Upper lobe of left lung (tissue), 6 donors: Measurements from ENCODE around the gene FOXN3. TPM values are rescaled to one million over a fixed set of nuclear protein-coding genes. Genes with fewer than 3 reads are reported as not detected.

ENCODE experiments used
- ATAC-seq, 2 donors: fragments of 200-7000 bp; cut with Tn5 transposase; one replicate each; pipeline ENCODE4 v1.9.1; 2022; ENCODE audit warnings: mild to moderate bottlenecking in 2 of 2, moderate library complexity in 2 of 2; ENCODE audit not compliant: low FRiP score in 2 of 2
- DNase-seq, 2 donors: peaks; one replicate each; pipeline ENCODE4 v3.0.0-alpha.2; 2019 to 2020
- H3K27ac ChIP-seq, 4 donors: fragments of 200-600 bp; sonication (generic); one replicate each; pipeline ENCODE4 v1.5.1; 2016 to 2019
- H3K27me3 ChIP-seq, 4 donors: fragments of 200-600 bp; sonication (generic); one replicate each; pipeline ENCODE4 v1.5.1; 2017 to 2019
- H3K36me3 ChIP-seq, 4 donors: fragments of 200-600 bp; sonication (generic); one replicate each; pipeline ENCODE4 v1.5.1; 2016 to 2019
- H3K4me1 ChIP-seq, 4 donors: fragments of 200-600 bp; sonication (generic); one replicate each; pipeline ENCODE4 v1.5.1; 2018 to 2019
- H3K4me3 ChIP-seq, 4 donors: fragments of 200-600 bp; sonication (generic); one replicate each; pipeline ENCODE4 v1.5.1; 2017 to 2019; ENCODE audit warnings: mild to moderate bottlenecking in 2 of 4, moderate library complexity in 1 of 4
- H3K9me3 ChIP-seq, 4 donors: fragments of 200-600 bp; sonication (generic); one replicate each; pipeline ENCODE4 v1.5.1; 2018 to 2019
- EP300 ChIP-seq, 4 donors: sonication (generic); formaldehyde crosslinking; IDR thresholded peaks; one replicate each; pipeline ENCODE4 v1.5.1; 2017; ENCODE audit warnings: antibody characterized with exemption in 4 of 4, control low read depth in 2 of 4
- POLR2A ChIP-seq, 4 donors: fragments of 450-650 bp; IDR thresholded peaks; one replicate each; pipeline ENCODE4 v1.5.1; 2016 to 2017; ENCODE audit warnings: antibody characterized with exemption in 4 of 4, mild to moderate bottlenecking in 2 of 4
- POLR2AphosphoS5 ChIP-seq, 2 donors: sonication (generic); formaldehyde crosslinking; IDR thresholded peaks; one replicate each; pipeline ENCODE4 v1.5.1; 2017; ENCODE audit warnings: antibody characterized with exemption in 2 of 2
- WGBS, 2 donors: methylation state at CpG; one replicate each; pipeline ENCODE4 v1.1.5; 2017 to 2018; 5-methylcytosine and 5-hydroxymethylcytosine counted together
- total RNA-seq, 6 donors: library from RNA; depleted of rRNA in 4 of 6; stranded (reverse); fragments of >200 nt in 4 of 6; gene quantifications; one replicate each; pipeline versions ENCODE4 v1.1.0 to v1.2.1, GENCODE V29; 2016 to 2021
- TF ChIP-seq, protein P1 (sequence below), 6 experiments: fragments of 450-650 bp in 4 of 6; fragments of 200-600 bp in 2 of 6; sonication (generic) in 2 of 6; IDR thresholded peaks; one replicate each; pipeline ENCODE4 v1.5.1; 2016 to 2019; ENCODE audit warnings: antibody characterized with exemption in 6 of 6
- donor health status: DM: no; HTN: no; CAD: no; lungs with moderate emphysema.
- donor health status: DM: no; HTN: yes; CAD: no; lungs with severe emphysema.

Gene FOXN3
- total RNA-seq, 6 donors from 2014 or later, result 63.4 to 115 (median 77.2) TPM

DNA sequence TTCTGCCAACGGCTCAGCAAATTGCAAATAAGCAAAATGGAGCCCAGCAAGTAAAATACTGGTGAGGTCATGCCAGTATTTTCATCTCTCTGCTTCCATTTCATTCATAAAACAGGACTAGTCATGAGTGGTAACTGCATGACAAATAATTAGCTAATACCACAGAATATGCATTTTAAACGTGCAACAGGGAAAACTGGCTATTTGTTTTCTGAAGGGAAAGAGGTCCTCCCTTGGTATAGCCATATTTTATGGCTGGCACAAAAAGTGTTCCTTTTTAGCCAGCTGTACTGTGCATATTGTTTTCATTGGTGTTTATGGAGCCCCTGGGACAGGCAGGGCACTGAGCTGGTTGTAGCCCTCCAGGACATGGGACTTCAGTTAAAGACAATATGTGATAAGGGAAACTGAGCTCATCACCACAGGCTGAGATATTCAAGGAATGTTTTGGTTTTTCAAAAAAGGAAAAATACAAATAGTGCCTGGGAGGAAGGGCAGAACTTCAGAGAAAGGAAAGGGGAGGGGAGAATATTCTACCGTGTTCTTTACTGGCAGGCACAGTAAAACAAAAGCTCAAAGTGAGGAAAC lies 26.1 kb upstream of the FOXN3 start:
- DNase-seq, result no peak
- WGBS, 2 donors, result 44 to 50% methylated on average over 3 of the region's 3 CpGs

DNA sequence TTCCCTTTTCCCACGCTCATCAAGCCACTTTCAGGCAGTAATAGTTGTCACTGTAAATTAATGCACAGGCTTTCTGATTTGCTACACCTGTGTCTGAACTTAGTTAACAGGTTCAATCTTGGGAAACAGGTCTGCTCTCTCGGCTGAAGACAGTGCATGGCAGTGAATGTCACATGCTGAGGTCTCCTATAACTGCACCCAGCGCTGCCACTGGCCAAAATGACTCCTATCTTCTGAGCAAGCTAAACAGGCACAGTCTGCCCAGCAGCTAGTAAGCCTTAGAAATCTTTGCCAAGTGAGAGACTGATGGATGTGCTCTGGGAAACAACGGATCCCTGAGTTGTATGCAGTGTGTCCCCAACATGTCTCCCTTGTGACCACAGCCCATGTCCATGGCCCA lies 25.2 kb upstream of the FOXN3 start:
- DNase-seq (no peak), ATAC-seq (no peak)
- Histone ChIP-seq H3K27me3 (no peaks in the 10 kb centered on the region), H3K36me3 (no peaks in the 10 kb centered on the region), H3K4me1 (peaks cover 0 to 22% (median 16%) of the 10 kb centered on the region in 4 donors), H3K4me3 (no peak overlapping the region), H3K27ac (no peak overlapping the region), H3K9me3 (no peaks in the 10 kb centered on the region)
- TF ChIP-seq POLR2A (IDR thresholded peaks at IDR 0.05) (no peak), EP300 (IDR thresholded peaks at IDR 0.05) (no peak), POLR2AphosphoS5 (IDR thresholded peaks at IDR 0.05) (no peak)
- TF ChIP-seq, protein P1, sequence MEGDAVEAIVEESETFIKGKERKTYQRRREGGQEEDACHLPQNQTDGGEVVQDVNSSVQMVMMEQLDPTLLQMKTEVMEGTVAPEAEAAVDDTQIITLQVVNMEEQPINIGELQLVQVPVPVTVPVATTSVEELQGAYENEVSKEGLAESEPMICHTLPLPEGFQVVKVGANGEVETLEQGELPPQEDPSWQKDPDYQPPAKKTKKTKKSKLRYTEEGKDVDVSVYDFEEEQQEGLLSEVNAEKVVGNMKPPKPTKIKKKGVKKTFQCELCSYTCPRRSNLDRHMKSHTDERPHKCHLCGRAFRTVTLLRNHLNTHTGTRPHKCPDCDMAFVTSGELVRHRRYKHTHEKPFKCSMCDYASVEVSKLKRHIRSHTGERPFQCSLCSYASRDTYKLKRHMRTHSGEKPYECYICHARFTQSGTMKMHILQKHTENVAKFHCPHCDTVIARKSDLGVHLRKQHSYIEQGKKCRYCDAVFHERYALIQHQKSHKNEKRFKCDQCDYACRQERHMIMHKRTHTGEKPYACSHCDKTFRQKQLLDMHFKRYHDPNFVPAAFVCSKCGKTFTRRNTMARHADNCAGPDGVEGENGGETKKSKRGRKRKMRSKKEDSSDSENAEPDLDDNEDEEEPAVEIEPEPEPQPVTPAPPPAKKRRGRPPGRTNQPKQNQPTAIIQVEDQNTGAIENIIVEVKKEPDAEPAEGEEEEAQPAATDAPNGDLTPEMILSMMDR (IDR thresholded peaks at IDR 0.05), result no peak
- 93 to 99% methylated on average over 4 of the region's 4 CpGs for WGBS, 2 donors

More for the DNA sequence above, 26.1 kb upstream of the FOXN3 start:
- peak in 1 of 2 donors; percentile 34 for ATAC-seq
- no peaks in the 10 kb centered on the region for H3K36me3 ChIP-seq
- H3K27me3 ChIP-seq, result no peaks in the 10 kb centered on the region
- no peaks in the 10 kb centered on the region for H3K9me3 ChIP-seq
- peaks cover 0 to 22% (median 16%) of the 10 kb centered on the region in 4 donors for H3K4me1 ChIP-seq
- TF ChIP-seq POLR2A (IDR thresholded peaks at IDR 0.05), result no peak
- H3K4me3 ChIP-seq, result no peak overlapping the region
- H3K27ac ChIP-seq, result no peak overlapping the region

DNA sequence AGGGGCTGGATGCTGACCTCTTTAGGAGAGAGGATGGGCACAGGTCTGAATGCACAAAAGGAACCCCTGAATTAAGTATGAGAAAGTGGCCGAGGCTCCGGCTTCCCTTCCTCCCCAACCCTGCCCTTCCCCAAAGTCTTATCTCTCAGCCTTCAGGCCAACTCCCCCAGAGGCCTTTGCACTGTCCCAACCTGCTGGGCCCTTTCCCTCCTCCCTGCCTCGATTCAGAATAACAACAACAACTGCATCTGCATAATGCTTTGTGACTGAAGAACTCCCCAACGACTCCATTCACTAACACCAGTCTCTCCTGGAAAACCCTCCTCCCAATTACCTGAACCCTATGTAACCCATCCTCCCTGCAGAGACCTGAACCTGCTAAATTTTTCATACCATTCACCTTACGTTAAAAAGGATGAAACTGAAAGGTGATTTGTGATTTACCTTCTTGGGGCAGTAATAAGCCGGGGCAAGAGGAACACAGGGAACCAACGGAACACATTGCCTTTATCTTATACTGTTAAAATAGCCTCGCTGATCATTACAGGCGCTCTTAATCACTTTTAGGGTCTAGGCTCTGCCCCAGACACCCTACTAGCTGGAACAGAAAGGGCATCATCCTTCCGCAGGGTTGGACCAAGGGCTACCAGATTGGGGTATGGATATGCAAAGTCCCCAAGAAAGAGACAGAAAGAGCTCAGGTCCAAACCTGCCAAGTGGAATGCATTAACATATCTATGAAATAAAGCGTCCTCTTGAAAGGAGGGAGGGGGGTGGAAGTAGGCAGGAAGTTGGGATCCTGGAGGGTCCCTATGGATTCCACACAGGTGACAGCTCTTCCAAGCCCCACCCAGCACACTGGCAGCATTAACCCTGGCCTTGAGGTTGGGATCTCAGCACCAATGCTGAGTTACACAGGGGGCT lies 24.2 kb upstream of the FOXN3 start:
- H3K36me3 ChIP-seq, result no peaks in the 10 kb centered on the region
- H3K27me3 ChIP-seq, result no peaks in the 10 kb centered on the region
- DNase-seq (no peak), ATAC-seq (no peak)
- H3K9me3 ChIP-seq, result no peaks in the 10 kb centered on the region
- H3K27ac ChIP-seq, result no peak overlapping the region
- peaks cover 0 to 22% (median 16%) of the 10 kb centered on the region in 4 donors for H3K4me1 ChIP-seq
- H3K4me3 ChIP-seq, result no peak overlapping the region
- WGBS, 2 donors, result 80 to 87% methylated on average over 11 of the region's 11 CpGs
- TF ChIP-seq, protein P1 (IDR thresholded peaks at IDR 0.05), result no peak
- TF ChIP-seq POLR2A (IDR thresholded peaks at IDR 0.05), result no peak
- no peak for TF ChIP-seq POLR2AphosphoS5 (IDR thresholded peaks at IDR 0.05)
- no peak for TF ChIP-seq EP300 (IDR thresholded peaks at IDR 0.05)

DNA sequence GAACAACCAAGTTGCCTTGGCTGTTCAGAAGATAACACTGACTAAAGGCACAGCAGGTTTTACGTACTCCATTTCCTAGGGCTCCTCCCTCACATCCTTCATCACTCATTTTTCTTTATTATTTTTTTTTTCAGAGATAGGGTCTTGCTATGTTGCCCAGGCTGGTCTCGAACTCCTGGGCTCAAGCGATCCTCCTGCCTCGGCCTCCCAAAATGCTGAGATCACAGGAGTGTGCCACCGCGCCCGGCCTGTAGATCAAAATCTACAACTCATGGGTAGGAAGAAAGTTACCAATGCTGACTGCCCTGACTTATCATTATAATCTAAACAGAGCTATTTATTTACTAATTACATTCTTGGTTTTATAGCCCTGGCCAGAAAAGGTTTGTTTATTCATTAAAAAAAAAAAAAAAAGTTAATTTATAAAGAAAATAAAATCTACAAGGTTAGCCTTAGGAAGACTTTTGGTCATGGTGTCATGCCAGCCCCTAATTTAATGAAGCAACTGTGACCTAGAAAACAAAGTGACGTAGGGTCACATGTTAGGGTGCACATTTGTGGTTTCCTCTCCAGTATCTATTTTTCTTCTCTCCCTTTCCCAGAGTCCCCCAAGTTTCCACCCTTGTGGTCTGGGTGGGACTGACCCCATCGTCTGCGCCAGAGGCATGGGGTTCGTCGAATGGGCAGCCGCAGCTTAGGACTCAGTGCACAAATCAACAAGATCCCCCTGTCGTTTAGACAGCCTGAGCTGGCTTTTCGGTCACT lies 19.0 kb upstream of the FOXN3 start:
- ATAC-seq (no peak), DNase-seq (no peak)
- 74 to 76% methylated on average over 15 of the region's 15 CpGs for WGBS, 2 donors

More for the DNA sequence above, 19.0 kb upstream of the FOXN3 start:
- H3K4me1 ChIP-seq, result peaks cover 0 to 4% (median 3%) of the 10 kb centered on the region in 4 donors
- H3K4me3 ChIP-seq, result no peak overlapping the region
- H3K27me3 ChIP-seq, result no peaks in the 10 kb centered on the region
- H3K36me3 ChIP-seq, result no peaks in the 10 kb centered on the region
- TF ChIP-seq, protein P1 (IDR thresholded peaks at IDR 0.05), result no peak
- no peak for TF ChIP-seq POLR2AphosphoS5 (IDR thresholded peaks at IDR 0.05)
- H3K27ac ChIP-seq, result peak overlapping the region in 1 of 4 donors; percentile 4
- no peaks in the 10 kb centered on the region for H3K9me3 ChIP-seq
